ENCODE measurements around the gene DBT.

- no peak for TF ChIP-seq CTCF (IDR thresholded peaks at IDR 0.05)
- no peak for TF ChIP-seq POLR2A (IDR thresholded peaks at IDR 0.05)
These were observed 17.5 kb downstream of the DBT start for GRCh38 chr1:100232156-100232555.

All from testis (tissue), 2 donors.